ENCODE measurements around the gene PARP11.
A peak's percentile ranks its signal among the peaks of the same experiment; 100 is the strongest.

PARP11 gene

GRCh38 chr12:3777206-3777809 lies 95.9 kb downstream of the PARP11 start:
- intact Hi-C loops (cut with DNase I): loop anchor here (1.0 kb wide), 1 partner anchor 477 kb away; no protein-coding TSS in a partner anchor

DNA sequence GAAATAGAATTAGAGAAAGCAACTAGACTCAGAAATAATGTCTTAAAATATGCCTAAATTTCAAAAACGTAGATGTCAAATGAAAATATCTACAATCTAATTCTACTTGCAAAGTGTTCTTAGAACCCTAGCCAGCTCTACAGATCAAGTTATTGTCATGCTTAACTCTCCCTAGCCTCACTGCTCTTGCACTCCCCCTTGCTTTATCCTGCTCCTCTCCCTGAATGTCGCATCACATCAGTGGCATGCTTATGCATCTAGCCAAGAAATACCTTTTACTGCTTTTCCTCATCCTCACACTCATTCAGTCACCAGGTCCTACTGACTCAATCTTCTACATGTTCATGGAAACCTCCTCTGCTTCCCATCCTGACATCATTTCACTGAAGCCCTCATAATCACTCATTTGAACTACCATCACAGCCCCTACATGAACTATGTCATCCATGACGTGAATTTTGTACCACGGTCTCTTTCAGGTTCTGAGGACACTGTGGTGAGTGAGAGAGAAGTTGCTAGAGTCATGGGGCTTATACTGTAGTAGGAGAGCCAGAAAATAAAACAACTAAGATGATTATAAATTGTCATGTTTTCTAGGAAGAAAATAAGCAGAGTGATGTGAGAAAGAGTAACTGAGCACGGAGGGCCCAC lies 97.7 kb downstream of the PARP11 start:
- no peak for DNase-seq
- intact Hi-C loops (cut with DNase I): no loop called here

More at GRCh38 chr12:3777206-3777809, 95.9 kb downstream of the PARP11 start:
- no peak for DNase-seq

GRCh38 chr12:3772380-3772779 lies 100.8 kb downstream of the PARP11 start:
- intact Hi-C loops (cut with DNase I): no loop called here
- DNase-seq: no peak

GRCh38 chr12:3771853-3772252 lies 101.3 kb downstream of the PARP11 start:
- peak in 1 of 10 donors; percentile 16 for DNase-seq
- intact Hi-C loops (cut with DNase I): no loop called here

GRCh38 chr12:3770891-3771290 lies 102.3 kb downstream of the PARP11 start:
- intact Hi-C loops (cut with DNase I): no loop called here
- DNase-seq: no peak

DNA sequence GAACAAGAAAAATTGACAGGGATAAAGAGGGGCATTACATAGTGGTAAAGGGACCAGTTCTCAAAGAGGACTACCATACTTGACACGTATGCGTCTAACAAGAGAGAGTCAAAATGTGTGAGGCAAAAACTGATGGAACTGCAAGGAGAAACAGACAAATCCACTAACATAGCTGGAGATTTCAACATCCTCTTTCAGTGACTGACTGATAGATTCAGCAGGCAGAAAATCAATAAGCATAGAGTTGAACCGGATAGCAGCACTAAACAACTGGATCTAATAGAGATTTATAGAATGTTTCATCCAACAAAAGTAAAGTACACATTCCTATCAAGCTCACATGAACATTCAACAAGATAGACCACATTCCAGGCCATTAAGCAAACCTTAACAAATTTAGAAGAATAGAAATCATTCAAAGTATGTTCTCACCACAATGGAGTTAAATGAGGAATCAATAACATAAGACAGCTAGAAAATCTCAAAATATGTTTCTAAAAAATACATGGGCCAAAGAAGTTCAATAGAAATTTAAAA lies 104.2 kb downstream of the PARP11 start:
- intact Hi-C loops (cut with DNase I): no loop called here

GRCh38 chr12:3761116-3761735 lies 112.0 kb downstream of the PARP11 start:
- no peak for DNase-seq
- intact Hi-C loops (cut with DNase I): no loop called here

More for the DNA sequence above, 104.2 kb downstream of the PARP11 start:
- no peak for DNase-seq

GRCh38 chr12:3759878-3760277 lies 113.3 kb downstream of the PARP11 start:
- intact Hi-C loops (cut with DNase I): no loop called here
- no peak for DNase-seq

Data from posterior cingulate gyrus (tissue), 11 donors.